HEK293 (cell line): ENCODE data around the gene RAB28.

Experiments
- YY1 ChIP-seq: fragments of 450-650 bp; formaldehyde crosslinking; IDR thresholded peaks from 2 replicates; pipeline ENCODE4 v1.5.1; 2018; ENCODE audit warnings: missing biosample characterization, missing genetic modification characterization
- ZNF138 ChIP-seq: fragments of 450-650 bp; formaldehyde crosslinking; IDR thresholded peaks from 2 replicates; pipeline ENCODE4 v1.5.1; 2016; ENCODE audit warnings: missing biosample characterization, missing genetic modification characterization, borderline replicate concordance
- ZNF175 ChIP-seq: fragments of 450-650 bp; formaldehyde crosslinking; IDR thresholded peaks from 2 replicates; pipeline ENCODE4 v1.5.1; 2016; ENCODE audit warnings: missing biosample characterization, missing genetic modification characterization
- ZNF23 ChIP-seq: fragments of 450-650 bp; formaldehyde crosslinking; IDR thresholded peaks from 2 replicates; pipeline ENCODE4 v1.5.1; 2016; ENCODE audit warnings: missing biosample characterization, missing genetic modification characterization, borderline replicate concordance
- ZNF37A ChIP-seq: fragments of 450-650 bp; IDR thresholded peaks from 2 replicates; pipeline ENCODE4 v1.5.1; 2018; ENCODE audit warnings: missing biosample characterization, missing genetic modification characterization
- ZNF623 ChIP-seq: fragments of 450-650 bp; formaldehyde crosslinking; IDR thresholded peaks from 2 replicates; pipeline ENCODE4 v1.5.1; 2016; ENCODE audit warnings: missing biosample characterization, missing genetic modification characterization
- ZSCAN30 ChIP-seq: fragments of 450-650 bp; IDR thresholded peaks from 2 replicates; pipeline ENCODE4 v1.5.1; 2018; ENCODE audit warnings: missing biosample characterization, mild to moderate bottlenecking, missing genetic modification characterization, moderate library complexity
- TF ChIP-seq, protein P1 (sequence below): fragments of 450-650 bp; formaldehyde crosslinking; IDR thresholded peaks from 2 replicates; pipeline ENCODE4 v1.5.1; 2017; ENCODE audit warnings: missing biosample characterization, missing genetic modification characterization
- TF ChIP-seq, protein P2 (sequence below): fragments of 450-650 bp; formaldehyde crosslinking; IDR thresholded peaks from 2 replicates; pipeline ENCODE4 v1.5.1; 2016; ENCODE audit warnings: missing biosample characterization, missing genetic modification characterization
- TF ChIP-seq, protein P3 (sequence below): fragments of 450-650 bp; formaldehyde crosslinking; IDR thresholded peaks from 2 replicates; pipeline ENCODE4 v1.5.1; 2016; ENCODE audit warnings: missing biosample characterization, missing genetic modification characterization
- TF ChIP-seq, protein P4 (sequence below): fragments of 450-650 bp; formaldehyde crosslinking; IDR thresholded peaks from 2 replicates; pipeline ENCODE4 v1.5.1; 2016; ENCODE audit warnings: missing biosample characterization, missing genetic modification characterization, low read depth

DNA sequence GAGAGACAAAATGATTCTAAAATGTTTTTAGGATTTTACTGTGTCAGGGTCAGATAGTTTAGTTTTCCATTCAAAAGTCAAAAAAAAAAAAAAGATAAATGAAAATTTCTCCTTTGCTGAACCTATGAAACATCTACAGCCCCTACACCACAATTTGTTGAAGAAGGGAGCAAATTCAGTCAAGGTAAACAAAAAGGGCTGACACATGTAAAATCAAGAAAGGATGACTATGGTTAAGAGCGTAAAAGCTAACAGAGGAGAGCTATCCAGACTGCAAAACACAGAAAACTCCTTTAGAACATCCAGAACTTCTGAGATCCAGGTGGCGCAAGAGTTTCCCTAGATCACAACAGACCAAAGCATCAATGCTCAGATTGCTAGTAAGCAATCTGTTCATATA lies 72.2 kb downstream of the RAB28 start:
- TF ChIP-seq, protein P1, sequence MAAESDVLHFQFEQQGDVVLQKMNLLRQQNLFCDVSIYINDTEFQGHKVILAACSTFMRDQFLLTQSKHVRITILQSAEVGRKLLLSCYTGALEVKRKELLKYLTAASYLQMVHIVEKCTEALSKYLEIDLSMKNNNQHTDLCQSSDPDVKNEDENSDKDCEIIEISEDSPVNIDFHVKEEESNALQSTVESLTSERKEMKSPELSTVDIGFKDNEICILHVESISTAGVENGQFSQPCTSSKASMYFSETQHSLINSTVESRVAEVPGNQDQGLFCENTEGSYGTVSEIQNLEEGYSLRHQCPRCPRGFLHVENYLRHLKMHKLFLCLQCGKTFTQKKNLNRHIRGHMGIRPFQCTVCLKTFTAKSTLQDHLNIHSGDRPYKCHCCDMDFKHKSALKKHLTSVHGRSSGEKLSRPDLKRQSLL (tag by site-specific recombination): no peak
- TF ChIP-seq, protein P2, sequence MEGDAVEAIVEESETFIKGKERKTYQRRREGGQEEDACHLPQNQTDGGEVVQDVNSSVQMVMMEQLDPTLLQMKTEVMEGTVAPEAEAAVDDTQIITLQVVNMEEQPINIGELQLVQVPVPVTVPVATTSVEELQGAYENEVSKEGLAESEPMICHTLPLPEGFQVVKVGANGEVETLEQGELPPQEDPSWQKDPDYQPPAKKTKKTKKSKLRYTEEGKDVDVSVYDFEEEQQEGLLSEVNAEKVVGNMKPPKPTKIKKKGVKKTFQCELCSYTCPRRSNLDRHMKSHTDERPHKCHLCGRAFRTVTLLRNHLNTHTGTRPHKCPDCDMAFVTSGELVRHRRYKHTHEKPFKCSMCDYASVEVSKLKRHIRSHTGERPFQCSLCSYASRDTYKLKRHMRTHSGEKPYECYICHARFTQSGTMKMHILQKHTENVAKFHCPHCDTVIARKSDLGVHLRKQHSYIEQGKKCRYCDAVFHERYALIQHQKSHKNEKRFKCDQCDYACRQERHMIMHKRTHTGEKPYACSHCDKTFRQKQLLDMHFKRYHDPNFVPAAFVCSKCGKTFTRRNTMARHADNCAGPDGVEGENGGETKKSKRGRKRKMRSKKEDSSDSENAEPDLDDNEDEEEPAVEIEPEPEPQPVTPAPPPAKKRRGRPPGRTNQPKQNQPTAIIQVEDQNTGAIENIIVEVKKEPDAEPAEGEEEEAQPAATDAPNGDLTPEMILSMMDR (tag by site-specific recombination): no peak
- TF ChIP-seq ZNF623 (tag by site-specific recombination) (no peak), ZNF23 (tag by site-specific recombination) (no peak), ZNF138 (tag by site-specific recombination) (no peak), ZSCAN30 (tag by site-specific recombination) (no peak), ZNF175 (tag by site-specific recombination) (no peak), YY1 (tag by site-specific recombination) (no peak), ZNF37A (no peak)
- TF ChIP-seq, protein P3, sequence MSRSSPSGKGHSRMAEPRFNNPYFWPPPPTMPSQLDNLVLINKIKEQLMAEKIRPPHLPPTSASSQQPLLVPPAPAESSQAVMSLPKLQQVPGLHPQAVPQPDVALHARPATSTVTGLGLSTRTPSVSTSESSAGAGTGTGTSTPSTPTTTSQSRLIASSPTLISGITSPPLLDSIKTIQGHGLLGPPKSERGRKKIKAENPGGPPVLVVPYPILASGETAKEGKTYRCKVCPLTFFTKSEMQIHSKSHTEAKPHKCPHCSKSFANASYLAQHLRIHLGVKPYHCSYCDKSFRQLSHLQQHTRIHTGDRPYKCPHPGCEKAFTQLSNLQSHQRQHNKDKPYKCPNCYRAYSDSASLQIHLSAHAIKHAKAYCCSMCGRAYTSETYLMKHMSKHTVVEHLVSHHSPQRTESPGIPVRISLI: no peak
- TF ChIP-seq, protein P4, sequence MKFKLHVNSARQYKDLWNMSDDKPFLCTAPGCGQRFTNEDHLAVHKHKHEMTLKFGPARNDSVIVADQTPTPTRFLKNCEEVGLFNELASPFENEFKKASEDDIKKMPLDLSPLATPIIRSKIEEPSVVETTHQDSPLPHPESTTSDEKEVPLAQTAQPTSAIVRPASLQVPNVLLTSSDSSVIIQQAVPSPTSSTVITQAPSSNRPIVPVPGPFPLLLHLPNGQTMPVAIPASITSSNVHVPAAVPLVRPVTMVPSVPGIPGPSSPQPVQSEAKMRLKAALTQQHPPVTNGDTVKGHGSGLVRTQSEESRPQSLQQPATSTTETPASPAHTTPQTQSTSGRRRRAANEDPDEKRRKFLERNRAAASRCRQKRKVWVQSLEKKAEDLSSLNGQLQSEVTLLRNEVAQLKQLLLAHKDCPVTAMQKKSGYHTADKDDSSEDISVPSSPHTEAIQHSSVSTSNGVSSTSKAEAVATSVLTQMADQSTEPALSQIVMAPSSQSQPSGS (tag by site-specific recombination): no peak
